ENCODE measurements around the gene MRPL58. TPM values are rescaled to one million over a fixed set of nuclear protein-coding genes. Genes with fewer than 3 reads are reported as not detected.

MRPL58 gene
- total and polyA plus RNA-seq, 10 donors: 16.5 to 60.7 (median 31.7) TPM

DNA sequence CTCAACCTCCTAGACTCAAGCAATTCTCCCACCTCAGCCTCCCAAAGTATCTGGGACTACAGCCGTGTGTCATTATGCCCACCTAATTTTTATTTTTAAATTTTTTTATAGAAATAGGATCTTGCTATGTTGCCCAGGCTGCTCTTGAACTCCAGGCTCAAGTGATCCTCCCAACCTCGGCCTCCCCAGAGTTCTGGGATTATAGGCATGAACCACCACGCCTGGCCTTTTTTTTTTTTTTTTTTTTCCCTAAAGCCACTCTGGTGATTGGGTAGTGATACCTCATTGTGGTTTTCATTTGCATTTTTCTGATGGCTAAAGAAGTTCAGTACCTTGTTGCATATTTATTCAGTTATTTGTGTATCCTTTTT, 26.3 kb upstream of the MRPL58 start:
- no peak overlapping the region for H3K4me3 ChIP-seq
- H3K27ac ChIP-seq: no peak overlapping the region
- peaks cover 0 to 40% (median 4%) of the 10 kb centered on the region in 7 donors for H3K27me3 ChIP-seq (replicated peaks in 1 of 7)
- 80 to 96% (median 90%) methylated on average over 3 of the region's 3 CpGs for WGBS, 5 donors
- intact Hi-C loops (cut with DNase I; ENCODE audit: low total_unique reads): no loop called here
- no peak for DNase-seq
- TF ChIP-seq, protein P1, sequence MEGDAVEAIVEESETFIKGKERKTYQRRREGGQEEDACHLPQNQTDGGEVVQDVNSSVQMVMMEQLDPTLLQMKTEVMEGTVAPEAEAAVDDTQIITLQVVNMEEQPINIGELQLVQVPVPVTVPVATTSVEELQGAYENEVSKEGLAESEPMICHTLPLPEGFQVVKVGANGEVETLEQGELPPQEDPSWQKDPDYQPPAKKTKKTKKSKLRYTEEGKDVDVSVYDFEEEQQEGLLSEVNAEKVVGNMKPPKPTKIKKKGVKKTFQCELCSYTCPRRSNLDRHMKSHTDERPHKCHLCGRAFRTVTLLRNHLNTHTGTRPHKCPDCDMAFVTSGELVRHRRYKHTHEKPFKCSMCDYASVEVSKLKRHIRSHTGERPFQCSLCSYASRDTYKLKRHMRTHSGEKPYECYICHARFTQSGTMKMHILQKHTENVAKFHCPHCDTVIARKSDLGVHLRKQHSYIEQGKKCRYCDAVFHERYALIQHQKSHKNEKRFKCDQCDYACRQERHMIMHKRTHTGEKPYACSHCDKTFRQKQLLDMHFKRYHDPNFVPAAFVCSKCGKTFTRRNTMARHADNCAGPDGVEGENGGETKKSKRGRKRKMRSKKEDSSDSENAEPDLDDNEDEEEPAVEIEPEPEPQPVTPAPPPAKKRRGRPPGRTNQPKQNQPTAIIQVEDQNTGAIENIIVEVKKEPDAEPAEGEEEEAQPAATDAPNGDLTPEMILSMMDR (IDR thresholded peaks at IDR 0.05 in 8 of 11, conservative IDR thresholded peaks at IDR 0.05 in 3 of 11): no peak
- no peak for TF ChIP-seq POLR2AphosphoS5 (IDR thresholded peaks at IDR 0.05)
- TF ChIP-seq POLR2A (IDR thresholded peaks at IDR 0.05): no peak
- no peaks in the 10 kb centered on the region for H3K36me3 ChIP-seq
- peaks cover 4 to 55% (median 32%) of the 10 kb centered on the region in 6 donors for H3K4me1 ChIP-seq
- no peaks in the 10 kb centered on the region for H3K9me3 ChIP-seq

DNA sequence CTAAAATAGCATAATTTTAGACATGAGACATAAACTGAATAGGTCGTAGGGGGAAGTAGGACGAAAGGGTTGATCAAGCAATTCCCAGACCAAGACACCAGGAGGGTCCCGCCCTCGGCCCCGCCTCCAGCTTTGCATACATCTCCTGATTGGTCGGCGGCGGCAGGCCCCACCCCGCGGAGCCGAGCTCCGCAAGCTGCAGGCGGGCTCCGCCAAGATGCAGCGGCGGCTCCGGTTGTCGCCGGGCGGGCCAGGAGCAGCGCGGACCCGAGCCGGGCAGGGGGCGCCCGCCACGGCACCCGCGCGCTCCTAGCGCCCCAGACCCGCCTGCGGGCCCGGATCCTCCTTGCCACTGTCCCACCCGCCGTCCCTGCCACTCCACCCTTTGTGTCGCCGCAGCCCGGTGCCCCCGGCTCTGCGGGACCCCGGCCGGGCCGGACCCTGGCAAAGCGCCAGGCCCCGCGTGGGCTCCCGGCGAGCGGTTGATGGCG, 25.0 kb upstream of the MRPL58 start, which contains the start of gene CDR2L:
Gene CDR2L, plus strand, starts transcription at position 215 of the 491 bp plus-strand sequence. CDS start 412 bp downstream, outside the sequence.
- 0 to 1% (median 1%) methylated on average over 13 to 51 of the region's 51 CpGs for WGBS, 5 donors
- DNase-seq: peak; percentile 98
- intact Hi-C loops (cut with DNase I; ENCODE audit: low total_unique reads): no loop called here

DNA sequence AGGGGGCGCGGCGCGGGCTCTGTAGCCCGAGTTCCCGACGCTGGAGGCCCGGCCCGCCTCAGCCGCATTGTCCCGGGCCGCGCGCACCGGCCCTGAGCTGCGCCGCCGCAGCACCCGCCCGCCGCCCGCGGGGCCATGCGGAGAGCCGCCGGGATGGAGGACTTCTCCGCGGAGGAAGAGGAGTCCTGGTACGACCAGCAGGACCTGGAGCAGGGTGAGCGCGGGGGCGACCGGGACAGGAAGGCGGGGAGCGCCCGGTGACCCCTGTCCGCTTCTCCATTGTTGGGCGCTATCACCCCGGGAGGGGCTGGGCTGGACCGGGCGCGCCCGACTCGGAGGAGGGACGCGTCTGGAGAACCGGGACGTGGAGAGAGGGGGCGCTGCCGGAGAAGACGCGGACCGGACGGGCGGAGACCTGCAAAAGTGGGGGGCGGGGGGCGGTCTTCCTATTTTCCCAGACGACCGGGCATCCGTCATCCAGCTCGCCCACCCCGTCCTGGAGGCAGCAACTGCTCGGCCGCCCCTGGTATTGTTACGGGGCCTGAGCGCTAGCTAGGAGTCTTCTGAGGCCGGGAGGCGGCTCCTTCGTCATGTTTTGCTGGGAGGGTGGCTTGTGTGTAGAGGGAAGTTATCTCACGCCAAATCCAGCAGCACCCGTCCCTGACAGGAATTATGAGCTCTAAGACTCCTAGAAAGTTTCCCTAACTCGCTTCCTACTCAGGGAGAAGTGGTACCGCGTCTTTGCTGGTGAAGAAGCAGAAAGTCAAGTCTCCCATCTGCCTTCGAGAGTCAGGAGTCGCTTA, 24.4 kb upstream of the MRPL58 start:
- 1 to 2% (median 1%) methylated on average over 40 to 76 of the region's 76 CpGs for WGBS, 5 donors
- intact Hi-C loops (cut with DNase I; ENCODE audit: low total_unique reads): no loop called here
- Histone ChIP-seq H3K4me1 (peaks cover 4 to 36% (median 19%) of the 10 kb centered on the region in 6 donors), H3K4me3 (peak overlapping the region; percentile 44 to 85 (median 78)), H3K27ac (peak overlapping the region; percentile 40 to 84 (median 78)), H3K9me3 (no peaks in the 10 kb centered on the region), H3K36me3 (no peaks in the 10 kb centered on the region), H3K27me3 (replicated peaks in 1 of 7) (peaks cover 0 to 24% (median 4%) of the 10 kb centered on the region in 7 donors)
- TF ChIP-seq, protein P1 (IDR thresholded peaks at IDR 0.05 in 8 of 11, conservative IDR thresholded peaks at IDR 0.05 in 3 of 11): peak in 3 of 11 experiments; percentile 16 to 28 (median 16)
- TF ChIP-seq POLR2AphosphoS5 (IDR thresholded peaks at IDR 0.05) (peak in 2 of 3 donors; percentile 59 to 65), POLR2A (IDR thresholded peaks at IDR 0.05) (no peak)
- peak; percentile 85 for DNase-seq

More for the DNA sequence above, 25.0 kb upstream of the MRPL58 start, which contains the start of gene CDR2L:
- H3K36me3 ChIP-seq: no peaks in the 10 kb centered on the region
- peaks cover 4 to 42% (median 21%) of the 10 kb centered on the region in 6 donors for H3K4me1 ChIP-seq
- peak within 1 kb of the TSS; percentile 44 to 85 (median 78) for H3K4me3 ChIP-seq
- peaks cover 0 to 27% (median 4%) of the 10 kb centered on the region in 7 donors for H3K27me3 ChIP-seq (replicated peaks in 1 of 7)
- TF ChIP-seq, protein P1 (IDR thresholded peaks at IDR 0.05 in 8 of 11, conservative IDR thresholded peaks at IDR 0.05 in 3 of 11): peak in 2 of 11 experiments; percentile 29 to 34
- TF ChIP-seq POLR2A (IDR thresholded peaks at IDR 0.05): no peak
- TF ChIP-seq POLR2AphosphoS5 (IDR thresholded peaks at IDR 0.05): peak; percentile 64 to 86 (median 83)
- no peaks in the 10 kb centered on the region for H3K9me3 ChIP-seq
- peak within 1 kb of the TSS; percentile 40 to 84 (median 78) for H3K27ac ChIP-seq
